Measurements from ENCODE around the gene CAMKK2. TPM values are rescaled to one million over a fixed set of nuclear protein-coding genes. Genes with fewer than 3 reads are reported as not detected.

CAMKK2 gene
- total RNA-seq, 1 experiment from 2014 or later, result 24.7 TPM

DNA sequence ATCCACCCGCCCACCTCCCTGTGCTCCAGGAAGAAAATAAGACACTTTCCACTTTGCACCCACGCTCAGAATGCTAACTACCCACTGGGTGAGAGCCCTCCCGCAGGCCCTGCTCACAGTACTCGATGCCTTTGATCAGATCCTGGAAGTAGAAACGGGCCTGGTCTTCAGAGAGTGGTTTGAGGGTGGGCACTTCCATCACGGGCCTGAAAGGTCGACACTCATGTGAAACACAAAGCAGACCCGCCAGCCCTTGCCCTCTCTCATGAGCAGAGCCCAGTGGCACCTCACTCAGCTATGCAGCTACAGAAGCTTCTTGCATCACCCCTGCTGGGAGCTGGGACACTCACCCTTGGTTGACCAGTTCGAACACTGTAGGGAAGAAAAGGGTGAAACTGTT, 41.1 kb downstream of the CAMKK2 start:
- Histone ChIP-seq H3T11ph (ENCODE audit: low read length) (no peak overlapping the region), H3K23me2 (ENCODE audit: insufficient read length, low read depth, low read length, poor library complexity, severe bottlenecking) (no peaks in the 10 kb centered on the region), H2AFZ (ENCODE audit: low read length) (no peak overlapping the region), H3K18ac (ENCODE audit: insufficient read length, low read depth, low read length) (no peak overlapping the region), H2AK5ac (ENCODE audit: insufficient read length, low read length) (no peak overlapping the region), H3K14ac (ENCODE audit: insufficient read depth, low read length) (no peak overlapping the region), H4K5ac (ENCODE audit: insufficient read length, low read depth, low read length) (no peak overlapping the region), H3K27me3 (ENCODE audit: insufficient read depth, low read length) (no peaks in the 10 kb centered on the region), H4K91ac (ENCODE audit: insufficient read length, low read depth, low read length) (no peak overlapping the region), H3K4ac (ENCODE audit: low read depth, low read length) (no peak overlapping the region), H3K4me2 (ENCODE audit: insufficient read depth, insufficient read length, low read length) (no peak overlapping the region), H3K56ac (ENCODE audit: insufficient read length, low read depth, low read length) (no peak overlapping the region), H4K20me1 (ENCODE audit: control insufficient read depth, insufficient read depth, insufficient read length) (no peaks in the 10 kb centered on the region), H3K79me1 (ENCODE audit: insufficient read depth, low read depth, low read length, poor library complexity, severe bottlenecking) (no peaks in the 10 kb centered on the region), H4K8ac (replicated peaks; ENCODE audit: insufficient read length, low read depth, low read length) (no peak overlapping the region), H3K9ac (ENCODE audit: extremely low read depth, insufficient read length, low read length) (no peak overlapping the region), H2BK20ac (ENCODE audit: low read depth, low read length, poor library complexity, severe bottlenecking) (no peak overlapping the region), H3K4me1 (ENCODE audit: insufficient read depth, low read length) (no peaks in the 10 kb centered on the region), H3K23ac (ENCODE audit: insufficient read length, low read depth, low read length) (no peak overlapping the region), H3K9me3 (ENCODE audit: control insufficient read depth, low read depth, low read length) (no peaks in the 10 kb centered on the region), H3K79me2 (ENCODE audit: insufficient read depth, low read length) (no peaks in the 10 kb centered on the region), H3K27ac (ENCODE audit: insufficient read length, low read depth, low read length) (no peak overlapping the region), H2BK15ac (ENCODE audit: low read depth, low read length) (no peak overlapping the region), H2BK5ac (ENCODE audit: insufficient read length, low read length) (no peak overlapping the region), H2BK120ac (ENCODE audit: low read depth, low read length, poor library complexity, severe bottlenecking) (no peak overlapping the region), H2BK12ac (ENCODE audit: insufficient read length, low read depth, low read length) (no peak overlapping the region)
- H3K36me3 Mint-ChIP-seq (ENCODE audit: insufficient read depth in 1 of 3, low read depth in 3 of 3), result peaks cover 43 to 72% (median 63%) of the 10 kb centered on the region in 3 experiments
- H3K27ac Mint-ChIP-seq, result peak overlapping the region in 2 of 3 experiments; percentile 3 to 4; a peak in 2 of 7 replicates
- WGBS (ENCODE audit: extremely low coverage, insufficient read length, low lambda C conversion rate), result no CpG with 5 or more reads among the region's 9 CpGs
- no peak for DNase-seq
- H3K27me3 Mint-ChIP-seq (ENCODE audit: low read depth), result no peaks in the 10 kb centered on the region
- H3K9me3 Mint-ChIP-seq, result no peaks in the 10 kb centered on the region
- TF ChIP-seq, protein P1, sequence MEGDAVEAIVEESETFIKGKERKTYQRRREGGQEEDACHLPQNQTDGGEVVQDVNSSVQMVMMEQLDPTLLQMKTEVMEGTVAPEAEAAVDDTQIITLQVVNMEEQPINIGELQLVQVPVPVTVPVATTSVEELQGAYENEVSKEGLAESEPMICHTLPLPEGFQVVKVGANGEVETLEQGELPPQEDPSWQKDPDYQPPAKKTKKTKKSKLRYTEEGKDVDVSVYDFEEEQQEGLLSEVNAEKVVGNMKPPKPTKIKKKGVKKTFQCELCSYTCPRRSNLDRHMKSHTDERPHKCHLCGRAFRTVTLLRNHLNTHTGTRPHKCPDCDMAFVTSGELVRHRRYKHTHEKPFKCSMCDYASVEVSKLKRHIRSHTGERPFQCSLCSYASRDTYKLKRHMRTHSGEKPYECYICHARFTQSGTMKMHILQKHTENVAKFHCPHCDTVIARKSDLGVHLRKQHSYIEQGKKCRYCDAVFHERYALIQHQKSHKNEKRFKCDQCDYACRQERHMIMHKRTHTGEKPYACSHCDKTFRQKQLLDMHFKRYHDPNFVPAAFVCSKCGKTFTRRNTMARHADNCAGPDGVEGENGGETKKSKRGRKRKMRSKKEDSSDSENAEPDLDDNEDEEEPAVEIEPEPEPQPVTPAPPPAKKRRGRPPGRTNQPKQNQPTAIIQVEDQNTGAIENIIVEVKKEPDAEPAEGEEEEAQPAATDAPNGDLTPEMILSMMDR (conservative IDR thresholded peaks at IDR 0.05), result no peak
- H3K4me1 Mint-ChIP-seq, result no peaks in the 10 kb centered on the region
- no peak overlapping the region for H3K4me3 Mint-ChIP-seq
